ENCODE results near the gene PRAC1. TPM values are rescaled to one million over a fixed set of nuclear protein-coding genes. Genes with fewer than 3 reads are reported as not detected.

Gene PRAC1
- polyA plus RNA-seq, 2 donors: 0.63 TPM; not detected in 1

GRCh38 chr17:48755356-48755755 lies 33.0 kb upstream of the PRAC1 start:
- 21 to 25% methylated on average over 8 of the region's 8 CpGs for WGBS, 2 donors
- Histone ChIP-seq H3K27me3 (ENCODE audit: control insufficient read depth in 1 of 2, insufficient read depth in 2 of 2, low read length in 2 of 2) (peaks cover 5 to 51% of the 10 kb centered on the region in 2 donors), H3K4me1 (ENCODE audit: control insufficient read depth in 2 of 2, insufficient read depth in 2 of 2, low read length in 1 of 2) (peaks cover 0 to 7% of the 10 kb centered on the region in 2 donors), H3K27ac (ENCODE audit: low read depth in 2 of 2, low read length in 1 of 2) (no peak overlapping the region), H3K9me3 (ENCODE audit: control insufficient read depth in 2 of 2, insufficient read depth in 1 of 2, low read depth in 1 of 2, low read length in 1 of 2) (peaks cover 0 to 3% of the 10 kb centered on the region in 2 donors), H3K36me3 (ENCODE audit: control insufficient read depth in 2 of 2, insufficient read depth in 2 of 2, low read length in 1 of 2) (no peaks in the 10 kb centered on the region), H3K4me3 (ENCODE audit: low read depth in 1 of 2, low read length in 2 of 2) (no peak overlapping the region)

- WGBS, 2 donors: 9 to 10% methylated on average over 52 of the region's 52 CpGs
- peaks cover 0 to 6% of the 10 kb centered on the region in 2 donors for H3K9me3 ChIP-seq (ENCODE audit: control insufficient read depth in 2 of 2, insufficient read depth in 1 of 2, low read depth in 1 of 2, low read length in 1 of 2)
- no peak overlapping the region for H3K27ac ChIP-seq (ENCODE audit: low read depth in 2 of 2, low read length in 1 of 2)
- H3K27me3 ChIP-seq (ENCODE audit: control insufficient read depth in 1 of 2, insufficient read depth in 2 of 2, low read length in 2 of 2): peaks cover 6 to 58% of the 10 kb centered on the region in 2 donors
- H3K4me3 ChIP-seq (ENCODE audit: low read depth in 1 of 2, low read length in 2 of 2): no peak overlapping the region
- H3K36me3 ChIP-seq (ENCODE audit: control insufficient read depth in 2 of 2, insufficient read depth in 2 of 2, low read length in 1 of 2): no peaks in the 10 kb centered on the region
- H3K4me1 ChIP-seq (ENCODE audit: control insufficient read depth in 2 of 2, insufficient read depth in 2 of 2, low read length in 1 of 2): peaks cover 0 to 7% of the 10 kb centered on the region in 2 donors
These were observed 32.4 kb upstream of the PRAC1 start for GRCh38 chr17:48754500-48755261.

- Histone ChIP-seq H3K27me3 (ENCODE audit: control insufficient read depth in 1 of 2, insufficient read depth in 2 of 2, low read length in 2 of 2) (peaks cover 10 to 62% of the 10 kb centered on the region in 2 donors), H3K4me1 (ENCODE audit: control insufficient read depth in 2 of 2, insufficient read depth in 2 of 2, low read length in 1 of 2) (peaks cover 0 to 7% of the 10 kb centered on the region in 2 donors), H3K27ac (ENCODE audit: low read depth in 2 of 2, low read length in 1 of 2) (no peak overlapping the region), H3K9me3 (ENCODE audit: control insufficient read depth in 2 of 2, insufficient read depth in 1 of 2, low read depth in 1 of 2, low read length in 1 of 2) (peaks cover 0 to 8% of the 10 kb centered on the region in 2 donors), H3K4me3 (ENCODE audit: low read depth in 1 of 2, low read length in 2 of 2) (no peak overlapping the region), H3K36me3 (ENCODE audit: control insufficient read depth in 2 of 2, insufficient read depth in 2 of 2, low read length in 1 of 2) (no peaks in the 10 kb centered on the region)
- 16 to 20% methylated on average over 22 of the region's 22 CpGs for WGBS, 2 donors
These were observed 31.6 kb upstream of the PRAC1 start for GRCh38 chr17:48753794-48754499.

- Histone ChIP-seq H3K27ac (ENCODE audit: low read depth in 2 of 2, low read length in 1 of 2) (no peak overlapping the region), H3K4me1 (ENCODE audit: control insufficient read depth in 2 of 2, insufficient read depth in 2 of 2, low read length in 1 of 2) (peaks cover 0 to 7% of the 10 kb centered on the region in 2 donors), H3K36me3 (ENCODE audit: control insufficient read depth in 2 of 2, insufficient read depth in 2 of 2, low read length in 1 of 2) (no peaks in the 10 kb centered on the region), H3K9me3 (ENCODE audit: control insufficient read depth in 2 of 2, insufficient read depth in 1 of 2, low read depth in 1 of 2, low read length in 1 of 2) (peaks cover 0 to 8% of the 10 kb centered on the region in 2 donors), H3K4me3 (ENCODE audit: low read depth in 1 of 2, low read length in 2 of 2) (no peak overlapping the region), H3K27me3 (ENCODE audit: control insufficient read depth in 1 of 2, insufficient read depth in 2 of 2, low read length in 2 of 2) (peaks cover 10 to 65% of the 10 kb centered on the region in 2 donors)
- WGBS, 2 donors: 5 to 7% methylated on average over 42 to 43 of the region's 43 CpGs
These were observed 30.3 kb upstream of the PRAC1 start for GRCh38 chr17:48752399-48753288.

GRCh38 chr17:48751733-48752398 lies 29.5 kb upstream of the PRAC1 start:
- Histone ChIP-seq H3K36me3 (ENCODE audit: control insufficient read depth in 2 of 2, insufficient read depth in 2 of 2, low read length in 1 of 2) (no peaks in the 10 kb centered on the region), H3K27ac (ENCODE audit: low read depth in 2 of 2, low read length in 1 of 2) (no peak overlapping the region), H3K4me3 (ENCODE audit: low read depth in 1 of 2, low read length in 2 of 2) (no peak overlapping the region), H3K4me1 (ENCODE audit: control insufficient read depth in 2 of 2, insufficient read depth in 2 of 2, low read length in 1 of 2) (peaks cover 0 to 7% of the 10 kb centered on the region in 2 donors), H3K27me3 (ENCODE audit: control insufficient read depth in 1 of 2, insufficient read depth in 2 of 2, low read length in 2 of 2) (peaks cover 9 to 67% of the 10 kb centered on the region in 2 donors), H3K9me3 (ENCODE audit: control insufficient read depth in 2 of 2, insufficient read depth in 1 of 2, low read depth in 1 of 2, low read length in 1 of 2) (peaks cover 0 to 8% of the 10 kb centered on the region in 2 donors)
- 10% methylated on average over 13 of the region's 13 CpGs for WGBS, 2 donors

- Histone ChIP-seq H3K36me3 (ENCODE audit: control insufficient read depth in 2 of 2, insufficient read depth in 2 of 2, low read length in 1 of 2) (no peaks in the 10 kb centered on the region), H3K27me3 (ENCODE audit: control insufficient read depth in 1 of 2, insufficient read depth in 2 of 2, low read length in 2 of 2) (peaks cover 4 to 72% of the 10 kb centered on the region in 2 donors), H3K4me1 (ENCODE audit: control insufficient read depth in 2 of 2, insufficient read depth in 2 of 2, low read length in 1 of 2) (peaks cover 0 to 7% of the 10 kb centered on the region in 2 donors), H3K4me3 (ENCODE audit: low read depth in 1 of 2, low read length in 2 of 2) (no peak overlapping the region), H3K27ac (ENCODE audit: low read depth in 2 of 2, low read length in 1 of 2) (no peak overlapping the region), H3K9me3 (ENCODE audit: control insufficient read depth in 2 of 2, insufficient read depth in 1 of 2, low read depth in 1 of 2, low read length in 1 of 2) (peaks cover 0 to 8% of the 10 kb centered on the region in 2 donors)
- 2 to 5% methylated on average over 3 of the region's 3 CpGs for WGBS, 2 donors
These were observed 28.9 kb upstream of the PRAC1 start for GRCh38 chr17:48751172-48751571.

GRCh38 chr17:48749621-48750553 lies 27.6 kb upstream of the PRAC1 start:
- Histone ChIP-seq H3K27ac (ENCODE audit: low read depth in 2 of 2, low read length in 1 of 2) (no peak overlapping the region), H3K27me3 (ENCODE audit: control insufficient read depth in 1 of 2, insufficient read depth in 2 of 2, low read length in 2 of 2) (peaks cover 7 to 66% of the 10 kb centered on the region in 2 donors)
- 9 to 15% methylated on average over 32 of the region's 32 CpGs for WGBS, 2 donors

GRCh38 chr17:48748718-48749566 lies 26.6 kb upstream of the PRAC1 start:
- H3K36me3 ChIP-seq (ENCODE audit: control insufficient read depth in 2 of 2, insufficient read depth in 2 of 2, low read length in 1 of 2): no peaks in the 10 kb centered on the region
- no peak overlapping the region for H3K4me3 ChIP-seq (ENCODE audit: low read depth in 1 of 2, low read length in 2 of 2)
- H3K27me3 ChIP-seq (ENCODE audit: control insufficient read depth in 1 of 2, insufficient read depth in 2 of 2, low read length in 2 of 2): peaks cover 13 to 62% of the 10 kb centered on the region in 2 donors
- no peaks in the 10 kb centered on the region for H3K4me1 ChIP-seq (ENCODE audit: control insufficient read depth in 2 of 2, insufficient read depth in 2 of 2, low read length in 1 of 2)
- peaks cover 0 to 7% of the 10 kb centered on the region in 2 donors for H3K9me3 ChIP-seq (ENCODE audit: control insufficient read depth in 2 of 2, insufficient read depth in 1 of 2, low read depth in 1 of 2, low read length in 1 of 2)
- H3K27ac ChIP-seq (ENCODE audit: low read depth in 2 of 2, low read length in 1 of 2): no peak overlapping the region
- 31% methylated on average over 16 of the region's 16 CpGs for WGBS, 2 donors

More at GRCh38 chr17:48749621-48750553, 27.6 kb upstream of the PRAC1 start:
- peaks cover 0 to 8% of the 10 kb centered on the region in 2 donors for H3K9me3 ChIP-seq (ENCODE audit: control insufficient read depth in 2 of 2, insufficient read depth in 1 of 2, low read depth in 1 of 2, low read length in 1 of 2)
- H3K4me3 ChIP-seq (ENCODE audit: low read depth in 1 of 2, low read length in 2 of 2): no peak overlapping the region
- H3K4me1 ChIP-seq (ENCODE audit: control insufficient read depth in 2 of 2, insufficient read depth in 2 of 2, low read length in 1 of 2): peaks cover 0 to 7% of the 10 kb centered on the region in 2 donors
- H3K36me3 ChIP-seq (ENCODE audit: control insufficient read depth in 2 of 2, insufficient read depth in 2 of 2, low read length in 1 of 2): no peaks in the 10 kb centered on the region

All from esophagus (tissue), 2 donors.